Muscle layer of duodenum (tissue), 2 donors: ENCODE results near the gene SSBP4.
"Not testable (repeated sequence)": the region's sequence is repeated elsewhere in the genome, so short reads cannot be mapped to it uniquely, and the experiment has no call there.

Experiments used
- H3K27ac ChIP-seq: one replicate; pipeline ENCODE4 v1.7.0; 2013; ENCODE audit warnings: mild to moderate bottlenecking, low read length
- H3K27me3 ChIP-seq: one replicate; pipeline ENCODE4 v1.7.0; 2013; ENCODE audit warnings: low read depth, mild to moderate bottlenecking, control low read depth, low read length
- H3K36me3 ChIP-seq, 2 donors: one replicate each; pipeline ENCODE4 v1.7.0; 2013; ENCODE audit warnings: low read length in 2 of 2, control low read depth in 1 of 2, mild to moderate bottlenecking in 1 of 2; ENCODE audit not compliant: insufficient read depth in 2 of 2, control insufficient read depth in 1 of 2
- H3K4me1 ChIP-seq, 2 donors: one replicate each; pipeline ENCODE4 v1.7.0; 2013; ENCODE audit warnings: low read length in 2 of 2, mild to moderate bottlenecking in 2 of 2, control low read depth in 1 of 2, moderate library complexity in 1 of 2; ENCODE audit not compliant: insufficient read depth in 2 of 2, control insufficient read depth in 1 of 2
- H3K4me3 ChIP-seq, 2 donors: one replicate each; pipeline ENCODE4 v1.7.0; 2013; ENCODE audit warnings: low read length in 2 of 2, low read depth in 1 of 2, mild to moderate bottlenecking in 1 of 2
- H3K9me3 ChIP-seq, 2 donors: one replicate each; pipeline ENCODE4 v1.7.0; 2013; ENCODE audit warnings: low read length in 2 of 2, control low read depth in 1 of 2, mild to moderate bottlenecking in 1 of 2; ENCODE audit not compliant: control insufficient read depth in 1 of 2
- donor health status: healthy.

The SSBP4 gene

DNA sequence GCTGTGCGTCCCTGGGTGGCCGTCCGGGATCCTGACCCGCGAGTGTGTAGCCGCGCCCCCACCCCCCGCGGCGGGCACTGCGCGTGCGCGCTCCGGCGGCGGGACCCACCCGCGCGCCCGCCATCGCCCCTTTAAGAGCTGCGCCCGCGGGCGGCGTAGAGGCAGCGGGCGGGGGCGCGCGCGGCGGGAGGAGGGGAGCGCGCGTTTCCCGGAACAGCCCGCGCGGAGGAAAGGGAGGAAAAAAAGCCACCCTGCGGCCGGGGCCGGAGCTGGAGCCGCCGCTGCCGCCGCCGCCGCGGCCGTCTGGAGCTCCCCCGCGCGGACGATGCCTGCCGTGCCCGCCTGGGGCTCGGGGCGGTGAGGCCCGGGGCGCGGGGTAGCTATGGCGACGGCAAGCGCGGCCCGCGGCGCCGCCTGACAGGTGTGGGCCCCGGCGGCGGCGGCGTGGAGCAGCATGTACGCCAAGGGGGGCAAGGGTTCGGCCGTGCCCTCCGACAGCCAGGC is at the start of gene SSBP4:
SSBP4 (plus strand) TSS at position 204 of the 504 bp plus-strand sequence; CDS start at position 455, 251 bp downstream.
- no peaks in the 10 kb centered on the region for H3K9me3 ChIP-seq
- H3K4me3 ChIP-seq = peak within 1 kb of the TSS; percentile 46 to 72
- no peaks in the 10 kb centered on the region for H3K36me3 ChIP-seq
- H3K27ac ChIP-seq = peak within 1 kb of the TSS; percentile 51
- peaks cover 13 to 66% of the 10 kb centered on the region in 2 donors for H3K4me1 ChIP-seq
- H3K27me3 ChIP-seq = peaks cover 6% of the 10 kb centered on the region

DNA sequence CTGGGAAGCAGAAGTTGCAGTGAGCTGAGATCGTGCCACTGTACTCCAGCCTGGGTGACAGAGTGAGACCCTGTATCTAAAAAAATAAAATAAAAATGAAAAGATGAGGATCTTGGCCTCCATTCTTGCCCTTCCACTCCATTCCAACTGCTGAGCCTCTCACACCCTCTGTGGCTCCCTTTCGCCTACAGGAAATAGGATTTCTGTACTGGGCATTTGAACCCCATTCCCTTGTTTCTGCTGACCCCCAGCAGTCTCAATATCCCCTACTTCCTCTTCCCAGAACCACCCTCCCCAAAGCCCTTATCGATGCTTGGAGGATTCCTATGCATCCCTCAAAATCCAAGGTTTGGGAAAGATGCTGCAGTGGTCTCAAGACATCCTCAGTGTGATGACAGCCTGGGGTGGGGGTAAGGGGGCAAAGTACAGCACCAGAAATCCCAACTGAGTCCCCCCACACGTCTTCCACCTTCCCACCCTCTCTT is 45.7 kb upstream of the SSBP4 start:
- Histone ChIP-seq H3K4me1 (peaks cover 8 to 9% of the 10 kb centered on the region in 2 donors), H3K27ac (peak overlapping the region; percentile 73), H3K4me3 (peak overlapping the region in 1 of 2 donors; percentile 7), H3K9me3 (no peaks in the 10 kb centered on the region), H3K27me3 (no peaks in the 10 kb centered on the region), H3K36me3 (no peaks in the 10 kb centered on the region)

DNA sequence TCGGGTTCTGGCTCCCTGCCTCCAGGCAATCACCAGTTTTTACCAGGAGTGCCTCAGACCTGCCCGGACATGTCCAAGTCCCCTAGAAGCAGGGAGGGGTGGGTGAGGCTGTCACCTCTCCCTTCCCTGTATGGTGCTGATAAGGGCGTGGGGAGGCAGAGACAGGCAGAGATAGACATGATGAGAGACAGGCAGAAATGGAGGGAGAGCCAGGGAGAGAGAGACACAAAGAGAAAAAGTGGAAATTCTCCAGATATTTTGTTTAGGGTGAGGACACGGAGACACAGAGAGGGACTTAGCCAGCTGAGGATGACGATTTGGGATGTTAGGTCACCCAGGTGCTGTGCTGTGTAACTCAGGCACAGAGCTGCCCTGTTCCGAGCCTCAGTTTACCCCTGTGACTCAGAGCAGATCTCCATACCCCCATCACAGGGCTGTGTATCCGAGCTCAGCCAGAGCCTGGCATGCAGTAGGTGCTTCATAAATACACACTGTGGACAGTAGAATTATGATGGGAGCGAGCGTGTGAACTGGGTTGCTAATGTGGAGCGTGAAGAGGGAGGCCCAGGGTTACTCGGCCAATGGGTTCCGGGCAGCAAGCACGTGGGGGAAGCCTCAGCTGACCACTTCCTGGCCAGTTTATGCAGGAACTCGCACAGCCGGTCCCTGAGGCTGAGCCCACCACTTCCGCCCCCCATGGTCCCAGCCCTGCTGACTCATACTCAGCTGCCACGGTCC is 45.1 kb upstream of the SSBP4 start:
- peak overlapping the region in 1 of 2 donors; percentile 7 for H3K4me3 ChIP-seq
- no peaks in the 10 kb centered on the region for H3K36me3 ChIP-seq
- H3K27ac ChIP-seq = peak overlapping the region; percentile 73
- peaks cover 8 to 9% of the 10 kb centered on the region in 2 donors for H3K4me1 ChIP-seq
- no peaks in the 10 kb centered on the region for H3K27me3 ChIP-seq
- no peaks in the 10 kb centered on the region for H3K9me3 ChIP-seq

DNA sequence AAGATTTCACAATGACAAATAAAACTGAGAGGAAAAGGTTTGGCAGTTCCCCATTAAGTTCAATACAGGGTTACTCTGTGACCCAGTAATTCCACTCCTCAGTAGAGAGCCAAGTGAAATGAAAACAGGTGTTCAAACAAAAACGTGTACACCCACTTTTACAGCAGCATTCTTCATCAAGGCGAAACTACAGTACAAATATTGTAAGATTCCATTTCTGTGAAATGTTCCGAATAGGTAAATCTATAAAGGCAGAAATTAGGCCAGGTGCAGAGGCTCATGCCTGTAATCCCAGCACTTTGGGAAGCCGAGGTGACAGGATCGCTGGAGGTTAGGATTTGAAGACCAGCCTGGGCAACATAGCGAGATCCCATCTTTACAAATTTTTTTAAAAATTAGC is 42.2 kb upstream of the SSBP4 start:
- H3K36me3 ChIP-seq = no peaks in the 10 kb centered on the region
- H3K4me1 ChIP-seq = peaks cover 9 to 11% of the 10 kb centered on the region in 2 donors
- H3K4me3 ChIP-seq = no peak overlapping the region
- H3K27me3 ChIP-seq = no peaks in the 10 kb centered on the region
- no peak overlapping the region for H3K27ac ChIP-seq
- H3K9me3 ChIP-seq = no peaks in the 10 kb centered on the region

DNA sequence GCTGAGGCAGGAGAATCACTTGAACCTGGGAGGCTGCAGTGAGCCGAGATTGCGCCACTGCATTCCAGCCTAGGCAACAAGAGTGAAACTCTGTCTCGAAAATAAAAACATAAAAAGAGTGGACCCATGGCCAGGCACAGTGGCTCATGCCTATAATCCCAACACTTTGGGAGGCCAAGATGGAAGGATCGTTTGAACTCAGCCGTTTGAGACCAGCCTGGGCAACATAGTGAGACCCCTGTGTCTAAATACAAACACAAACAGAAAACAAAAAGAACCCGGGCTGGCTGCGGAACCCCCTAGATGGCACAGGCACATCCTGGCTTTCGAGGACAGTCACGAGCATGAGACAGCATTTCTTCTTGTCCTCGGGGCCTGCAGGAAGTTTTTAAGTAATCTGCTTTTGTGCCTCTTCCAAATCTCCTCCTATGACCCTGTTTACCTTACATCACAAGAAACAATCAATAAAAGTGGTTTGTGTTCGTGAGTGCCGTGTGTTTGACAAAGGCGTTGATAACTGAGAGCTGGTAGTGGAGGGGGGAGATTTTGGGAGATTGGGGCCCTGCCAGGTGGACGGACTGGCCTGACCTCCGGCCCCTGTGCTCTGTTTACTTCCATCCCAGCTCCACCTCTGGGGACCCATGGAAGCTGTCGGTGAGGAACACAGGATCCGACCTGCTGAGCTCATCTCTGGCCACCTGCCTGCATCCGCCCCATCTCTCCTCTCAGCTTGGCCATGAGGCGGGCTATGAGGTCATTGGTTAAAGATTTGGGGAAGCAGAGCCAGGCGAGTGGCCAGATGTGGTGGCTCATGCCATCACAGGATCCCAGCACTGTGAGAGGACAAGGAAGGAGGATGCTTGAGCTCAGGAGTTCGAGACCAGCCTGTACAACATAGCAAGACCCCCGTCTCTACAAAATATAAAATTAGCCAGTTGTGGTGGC is 39.1 kb upstream of the SSBP4 start:
- Histone ChIP-seq H3K4me1 (peaks cover 0 to 3% of the 10 kb centered on the region in 2 donors), H3K27me3 (no peaks in the 10 kb centered on the region), H3K36me3 (no peaks in the 10 kb centered on the region), H3K27ac (peak overlapping the region; percentile 58), H3K9me3 (no peaks in the 10 kb centered on the region), H3K4me3 (no peak overlapping the region)

DNA sequence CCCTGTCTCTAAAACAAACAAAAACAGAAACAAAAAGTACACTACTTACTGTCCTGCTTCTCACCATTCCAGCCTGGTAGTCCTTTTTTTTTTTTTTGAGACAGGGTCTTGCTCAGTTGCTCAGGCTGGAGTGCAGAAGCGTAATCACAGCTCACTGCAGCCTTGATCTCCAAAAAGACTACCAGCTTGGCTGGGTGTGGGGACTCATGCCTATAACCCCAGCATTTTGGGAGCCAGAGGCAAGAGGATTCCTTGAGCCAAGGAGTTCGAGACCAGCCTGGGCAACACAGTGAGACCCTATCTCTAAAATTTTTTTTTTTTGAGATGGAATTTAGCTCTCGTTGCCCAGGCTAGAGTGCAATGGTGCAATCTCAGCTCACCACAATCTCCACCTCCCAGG is 38.4 kb upstream of the SSBP4 start:
- Histone ChIP-seq H3K4me1 (peaks cover 0 to 7% of the 10 kb centered on the region in 2 donors), H3K4me3 (no peak overlapping the region), H3K27ac (peak overlapping the region; percentile 58), H3K9me3 (no peaks in the 10 kb centered on the region), H3K27me3 (no peaks in the 10 kb centered on the region), H3K36me3 (no peaks in the 10 kb centered on the region)

DNA sequence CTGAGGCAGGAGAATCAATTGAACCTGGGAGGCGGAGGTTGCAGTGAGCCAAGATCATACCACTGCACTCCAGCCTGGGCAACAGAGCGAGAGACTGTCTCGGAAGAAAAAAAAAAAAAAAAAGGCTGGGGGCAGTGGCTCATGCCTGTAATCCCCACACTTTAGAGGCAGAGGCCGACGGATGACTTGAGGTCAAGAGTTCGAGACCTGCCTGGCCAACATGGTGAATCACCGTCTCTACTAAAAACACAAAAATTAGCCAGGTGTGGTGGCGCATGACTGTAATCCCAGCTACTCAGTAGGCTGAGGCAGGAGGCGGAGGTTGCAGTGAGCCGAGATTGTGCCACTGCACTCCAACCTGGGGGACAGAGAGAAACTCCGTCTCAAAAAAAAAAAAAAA is 35.6 kb upstream of the SSBP4 start:
- H3K4me3 ChIP-seq, H3K9me3 ChIP-seq, H3K27ac ChIP-seq, H3K4me1 ChIP-seq, H3K27me3 ChIP-seq, H3K36me3 ChIP-seq: not testable (repeated sequence)

DNA sequence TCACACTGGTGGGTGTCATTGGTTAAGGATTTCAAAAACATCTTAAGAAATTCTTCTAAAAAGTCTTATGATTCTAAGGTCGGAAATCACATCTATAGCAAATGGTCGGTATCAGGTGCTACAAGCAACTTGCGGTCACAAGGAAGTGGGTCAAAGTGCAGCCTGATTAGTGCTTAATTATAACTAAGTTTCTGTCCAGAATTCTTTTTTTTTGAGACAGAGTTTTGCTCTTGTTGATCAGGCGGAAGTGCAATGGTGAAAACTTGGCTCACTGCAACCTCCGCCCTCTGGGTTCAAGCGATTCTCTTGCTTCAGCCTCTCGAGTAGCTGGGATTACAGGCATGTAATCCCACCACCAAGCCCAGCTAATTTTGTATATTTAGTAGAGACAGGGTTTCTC is 34.4 kb upstream of the SSBP4 start:
- Histone ChIP-seq H3K27ac (no peak overlapping the region), H3K36me3 (no peaks in the 10 kb centered on the region), H3K27me3 (no peaks in the 10 kb centered on the region), H3K9me3 (no peaks in the 10 kb centered on the region), H3K4me3 (no peak overlapping the region), H3K4me1 (peaks cover 7 to 8% of the 10 kb centered on the region in 2 donors)

DNA sequence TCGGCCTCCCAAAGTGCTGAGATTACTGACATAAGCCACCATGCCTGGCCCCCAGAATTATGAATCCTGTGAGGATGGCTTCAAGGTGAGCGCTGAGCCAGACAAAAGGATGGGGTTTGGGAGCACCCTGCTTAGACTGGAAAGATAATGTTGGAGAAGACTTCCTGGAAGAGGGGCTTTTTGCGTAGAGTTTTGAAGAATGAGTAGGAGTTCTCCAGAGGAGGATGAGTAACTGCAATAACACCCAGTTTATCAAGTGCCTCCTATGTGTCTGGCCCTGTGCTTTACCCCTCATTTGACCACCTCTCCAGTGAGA is 33.9 kb upstream of the SSBP4 start:
- no peak overlapping the region for H3K4me3 ChIP-seq
- no peak overlapping the region for H3K27ac ChIP-seq
- no peaks in the 10 kb centered on the region for H3K9me3 ChIP-seq
- H3K27me3 ChIP-seq = no peaks in the 10 kb centered on the region
- H3K4me1 ChIP-seq = peaks cover 5 to 7% of the 10 kb centered on the region in 2 donors
- H3K36me3 ChIP-seq = no peaks in the 10 kb centered on the region

DNA sequence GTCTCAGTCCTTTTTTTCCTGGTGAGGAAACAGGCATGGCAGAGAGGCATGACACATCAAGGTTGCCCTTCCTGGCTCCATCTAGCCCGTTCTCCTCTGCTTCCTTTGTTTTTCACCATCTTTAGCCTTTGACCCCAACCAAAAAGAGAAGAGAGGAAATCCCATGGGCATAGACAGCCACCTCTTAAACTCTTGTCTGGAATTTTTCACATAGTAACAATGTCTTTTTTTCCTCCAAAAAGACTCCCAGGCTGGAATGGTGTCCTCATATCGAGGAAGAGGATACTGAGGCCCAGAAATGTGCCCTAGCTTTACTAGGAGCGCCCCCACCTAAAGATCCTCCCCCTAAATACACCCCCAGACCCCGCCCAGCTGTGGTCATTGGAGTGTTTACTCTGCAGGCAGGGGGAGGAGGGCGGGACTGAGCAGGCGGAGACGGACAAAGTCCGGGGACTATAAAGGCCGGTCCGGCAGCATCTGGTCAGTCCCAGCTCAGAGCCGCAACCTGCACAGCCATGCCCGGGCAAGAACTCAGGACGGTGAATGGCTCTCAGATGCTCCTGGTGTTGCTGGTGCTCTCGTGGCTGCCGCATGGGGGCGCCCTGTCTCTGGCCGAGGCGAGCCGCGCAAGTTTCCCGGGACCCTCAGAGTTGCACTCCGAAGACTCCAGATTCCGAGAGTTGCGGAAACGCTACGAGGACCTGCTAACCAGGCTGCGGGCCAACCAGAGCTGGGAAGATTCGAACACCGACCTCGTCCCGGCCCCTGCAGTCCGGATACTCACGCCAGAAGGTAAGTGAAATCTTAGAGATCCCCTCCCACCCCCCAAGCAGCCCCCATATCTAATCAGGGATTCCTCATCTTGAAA is 33.3 kb upstream of the SSBP4 start, which contains the start of gene GDF15:
GDF15 (plus strand) TSS at position 484 of the 868 bp plus-strand sequence; CDS start at position 516, 32 bp downstream.
- H3K27me3 ChIP-seq = no peaks in the 10 kb centered on the region
- peak within 1 kb of the TSS; percentile 35 to 67 for H3K4me3 ChIP-seq
- peak within 1 kb of the TSS; percentile 62 for H3K27ac ChIP-seq
- no peaks in the 10 kb centered on the region for H3K9me3 ChIP-seq
- H3K4me1 ChIP-seq = peaks cover 5 to 7% of the 10 kb centered on the region in 2 donors
- no peaks in the 10 kb centered on the region for H3K36me3 ChIP-seq
